OCI-M2 (cell line): ENCODE measurements around the gene FXYD6.
"Not testable (repeated sequence)": the region's sequence is repeated elsewhere in the genome, so short reads cannot be mapped to it uniquely, and the experiment has no call there.

Source experiments
- DNase-seq: peaks from one replicate; lab custom pipeline; 2025; ENCODE audit not compliant: unreplicated experiment; lab: John Stamatoyannopoulos, UW

FXYD6 gene

GRCh38 chr11:117819096-117820040, 57.1 kb downstream of the FXYD6 start:
- DNase-seq, result no peak

GRCh38 chr11:117818041-117818873, 58.2 kb downstream of the FXYD6 start:
- DNase-seq, result no peak

GRCh38 chr11:117817368-117818040, 59.0 kb downstream of the FXYD6 start:
- DNase-seq, result peak; percentile 6

GRCh38 chr11:117816846-117817367, 59.6 kb downstream of the FXYD6 start:
- DNase-seq, result no peak

DNA sequence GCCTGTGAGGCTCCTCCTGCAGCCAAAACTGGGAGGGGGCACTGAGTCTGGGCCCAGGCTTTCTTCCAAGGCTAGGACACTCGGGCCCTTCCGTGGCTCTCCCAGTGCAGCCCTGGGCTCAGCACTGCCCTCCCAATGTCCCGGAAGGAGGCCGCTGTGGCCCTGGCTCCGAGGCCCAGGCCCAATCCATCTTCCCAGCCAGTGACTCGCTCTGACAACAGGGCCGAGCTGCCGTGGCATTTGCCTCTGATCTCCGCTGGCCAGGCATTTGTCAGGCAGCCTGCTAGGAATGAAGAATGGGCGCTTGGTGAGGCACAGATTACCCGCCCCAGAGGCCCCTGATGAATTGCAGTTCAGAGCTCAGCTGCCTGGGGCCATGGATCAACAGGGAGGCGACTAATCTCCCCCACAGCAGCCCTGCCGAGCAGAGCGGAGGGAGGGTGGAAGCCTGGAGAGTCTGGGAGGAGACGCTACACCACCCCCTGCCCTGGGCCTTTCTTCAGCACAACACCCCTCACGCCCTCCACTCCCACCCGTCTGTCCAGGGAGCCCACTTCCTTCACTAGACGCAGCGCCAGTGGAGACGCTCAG, 60.2 kb downstream of the FXYD6 start:
- DNase-seq, result no peak

- no peak for DNase-seq
Measured at GRCh38 chr11:117815262-117815803, 61.1 kb downstream of the FXYD6 start.

GRCh38 chr11:117814766-117815261, 61.6 kb downstream of the FXYD6 start:
- no peak for DNase-seq

DNA sequence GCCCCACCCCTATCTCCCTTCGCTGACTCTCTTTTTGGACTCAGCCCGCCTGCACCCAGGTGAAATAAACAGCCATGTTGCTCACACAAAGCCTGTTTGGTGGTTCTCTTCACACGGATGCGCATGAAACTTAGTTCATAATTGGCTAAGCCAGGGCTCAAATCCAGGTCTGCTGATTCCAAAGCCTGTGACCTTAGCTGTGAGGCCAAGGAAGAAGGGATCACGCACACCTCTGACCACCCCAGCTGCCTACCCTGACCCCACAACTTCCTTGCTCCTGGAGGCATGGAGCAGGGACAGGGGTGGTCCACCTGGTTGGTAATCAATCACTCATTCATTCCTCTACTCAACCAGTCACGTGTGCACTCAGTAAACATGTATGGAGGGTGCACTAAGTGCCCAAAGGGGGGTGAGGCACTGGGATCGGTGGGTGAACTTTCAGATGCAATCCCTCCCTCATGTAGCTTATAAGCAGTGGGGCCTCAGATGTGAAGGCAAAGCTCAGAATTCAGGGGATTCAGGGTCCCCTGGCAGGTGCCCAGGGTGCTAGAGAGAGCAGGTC, 62.2 kb downstream of the FXYD6 start:
- no peak for DNase-seq

DNA sequence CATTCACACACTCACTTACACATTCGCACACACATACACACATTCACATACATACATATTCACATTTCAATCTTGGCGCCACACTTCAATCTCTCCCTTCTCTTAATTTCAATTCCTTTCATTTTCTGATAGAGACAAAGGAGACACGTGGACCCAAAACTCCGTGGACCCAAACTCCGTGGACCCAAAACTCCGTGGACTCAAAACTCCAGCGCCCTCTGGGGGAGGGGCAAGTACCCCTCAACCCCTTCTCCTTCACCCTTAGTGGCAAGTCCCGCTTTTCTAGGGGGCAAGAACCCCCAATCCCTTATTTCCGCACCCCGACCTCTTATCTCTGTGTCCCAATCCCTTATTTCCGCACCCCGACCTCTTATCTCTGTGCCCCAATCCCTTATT, 66.4 kb downstream of the FXYD6 start:
- not testable (repeated sequence) for DNase-seq

DNA sequence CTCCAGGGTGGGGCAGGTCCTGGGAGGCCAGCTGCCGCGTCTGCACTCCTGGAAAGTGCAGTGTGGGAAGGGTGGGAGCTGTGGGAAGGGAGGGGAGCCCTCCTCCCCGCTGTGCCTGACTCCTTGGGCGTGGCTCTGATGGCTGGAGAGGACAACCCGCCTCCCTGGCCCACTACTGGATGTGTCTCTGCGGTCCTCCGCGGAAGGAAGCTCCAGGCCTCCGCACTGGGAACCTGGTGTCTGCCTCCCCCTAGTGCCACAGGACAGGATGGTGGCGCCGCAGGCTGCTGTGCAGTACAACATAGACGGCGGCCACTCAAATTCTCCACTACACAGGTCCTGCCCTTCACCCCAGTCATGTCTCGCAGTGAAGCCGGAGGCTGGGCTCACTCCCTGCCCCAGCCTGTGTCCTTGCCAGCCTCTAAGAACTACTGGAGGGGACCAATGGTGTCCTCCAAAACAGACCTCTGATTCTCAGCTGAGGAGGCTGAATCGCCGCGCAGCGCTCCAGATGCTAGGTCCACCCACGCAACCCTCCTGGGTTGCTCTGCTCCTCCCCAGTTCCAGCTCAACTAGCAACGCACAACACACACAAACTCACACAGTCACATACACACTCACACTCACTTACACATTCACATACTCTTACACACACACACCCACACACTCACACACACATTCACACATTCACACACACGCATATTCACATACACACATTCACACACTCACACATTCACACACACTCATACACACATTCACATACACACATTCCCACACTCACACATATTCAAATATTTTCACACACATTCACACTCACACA, 67.0 kb downstream of the FXYD6 start:
- no peak for DNase-seq

DNA sequence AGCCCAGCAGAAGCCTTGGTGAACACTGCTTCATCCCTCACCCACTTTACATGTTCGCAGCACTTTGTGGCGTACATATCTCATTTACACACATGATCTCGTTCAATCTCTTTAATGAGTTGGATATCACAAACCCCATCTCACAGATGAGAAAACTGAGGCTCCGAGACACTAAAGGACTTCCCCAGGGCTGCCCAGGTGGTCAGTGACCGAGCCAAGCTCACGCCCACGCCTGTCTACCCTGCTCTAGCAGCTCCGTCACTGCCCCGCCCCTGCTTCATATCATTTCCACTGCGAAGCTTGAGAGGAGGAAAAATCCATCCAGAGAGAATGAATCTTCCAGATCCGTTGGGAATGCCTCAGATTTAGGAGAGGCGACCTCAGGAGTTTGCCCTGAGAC, 67.7 kb downstream of the FXYD6 start:
- DNase-seq, result no peak

GRCh38 chr11:117807482-117808327, 68.8 kb downstream of the FXYD6 start:
- no peak for DNase-seq

DNA sequence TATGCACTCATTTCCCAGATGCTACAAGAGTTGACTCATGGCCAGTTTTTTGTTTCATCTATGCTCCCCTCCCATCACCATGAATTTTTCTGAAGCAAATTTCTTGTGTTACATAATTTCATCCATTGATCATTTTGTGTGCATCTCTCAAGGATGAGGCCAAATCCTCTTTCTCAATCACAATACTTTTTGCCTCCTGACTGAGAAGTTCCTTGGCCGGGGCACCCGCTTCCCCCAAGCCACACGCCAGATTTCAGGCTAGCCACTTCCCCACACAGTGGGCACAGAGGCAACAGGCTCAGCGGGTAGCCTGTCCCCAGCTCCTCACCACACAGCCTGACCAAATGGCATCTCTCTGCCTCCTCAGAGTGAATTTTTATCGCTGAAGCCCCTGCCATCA, 69.6 kb downstream of the FXYD6 start:
- no peak for DNase-seq

- no peak for DNase-seq
Measured at GRCh38 chr11:117805045-117805444, 71.4 kb downstream of the FXYD6 start.

DNA sequence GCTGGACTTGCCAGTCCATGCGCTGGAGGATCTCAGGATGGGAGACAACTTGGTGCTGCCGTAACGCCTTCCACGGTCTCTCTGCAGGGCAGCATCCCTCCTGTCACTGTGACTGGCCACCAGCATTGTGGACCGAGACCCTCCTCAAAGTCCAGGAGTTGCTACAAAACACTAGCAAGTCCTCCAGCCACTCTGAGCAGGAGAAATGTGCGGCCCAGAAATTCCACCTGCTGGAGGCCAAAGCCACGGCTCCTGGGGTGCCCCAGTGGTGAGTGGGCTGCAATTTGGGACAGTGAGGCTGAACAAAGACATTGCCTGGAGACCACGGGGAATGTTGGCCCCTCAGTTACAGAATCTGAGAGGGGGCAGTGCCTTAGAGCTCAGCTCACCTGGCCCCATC, 72.6 kb downstream of the FXYD6 start:
- no peak for DNase-seq

DNA sequence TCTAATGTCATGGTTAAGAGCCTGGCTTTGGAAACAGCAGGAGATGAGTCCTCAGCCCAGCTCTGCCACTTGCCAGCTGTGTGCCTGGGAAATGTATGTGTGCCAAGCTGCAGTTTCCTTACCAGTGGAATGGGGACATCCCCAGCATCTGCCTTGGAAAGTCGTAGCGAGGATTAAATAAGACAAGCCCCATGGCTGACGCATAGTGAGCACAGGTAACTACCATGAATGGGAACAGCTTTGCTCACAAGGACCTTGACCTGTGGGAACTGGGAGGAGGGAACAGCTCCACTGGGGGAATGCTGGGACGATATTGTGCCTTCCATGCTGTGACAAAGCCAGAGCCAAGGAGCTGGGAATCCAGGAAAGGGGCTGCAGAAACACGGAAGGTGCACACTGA, 76.8 kb downstream of the FXYD6 start:
- no peak for DNase-seq

GRCh38 chr11:117796872-117797529, 79.5 kb downstream of the FXYD6 start, which contains the start of gene DSCAML1:
Gene DSCAML1 (minus strand): TSS chr11:117797216. CDS start chr11:117797079, 137 bp downstream.
- DNase-seq, result no peak

DNA sequence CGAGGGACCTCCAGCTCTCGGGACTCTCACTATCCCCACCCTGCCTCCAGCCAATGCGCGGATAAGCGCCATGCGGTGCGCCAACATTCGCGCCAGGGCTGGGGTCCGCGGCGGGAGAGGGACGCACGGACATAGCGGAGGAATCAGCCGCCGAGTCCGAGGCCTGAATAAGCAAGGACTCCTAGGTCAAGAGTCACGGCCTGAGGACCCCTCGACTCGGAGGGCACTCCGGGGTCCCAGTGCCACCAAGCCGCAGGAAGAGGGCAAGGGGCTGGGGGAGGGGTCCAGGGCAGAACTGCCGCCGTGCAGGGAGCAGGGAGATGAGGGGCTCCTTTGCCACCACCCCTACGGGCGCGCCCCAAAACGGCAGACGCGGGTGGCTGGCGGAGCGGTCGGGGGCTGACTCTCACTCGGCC, 80.0 kb downstream of the FXYD6 start:
- DNase-seq, result no peak
